HG03095 (cell line): ENCODE measurements around the gene GLYAT.
"Not testable (repeated sequence)": the region's sequence is repeated elsewhere in the genome, so short reads cannot be mapped to it uniquely, and the experiment has no call there.

ENCODE experiments used
- ATAC-seq: cut with Tn5 transposase; IDR thresholded peaks from one replicate; pipeline ENCODE4 v1.9.1; 2021; ENCODE audit warnings: moderate library complexity; ENCODE audit not compliant: unreplicated experiment

Gene GLYAT

DNA sequence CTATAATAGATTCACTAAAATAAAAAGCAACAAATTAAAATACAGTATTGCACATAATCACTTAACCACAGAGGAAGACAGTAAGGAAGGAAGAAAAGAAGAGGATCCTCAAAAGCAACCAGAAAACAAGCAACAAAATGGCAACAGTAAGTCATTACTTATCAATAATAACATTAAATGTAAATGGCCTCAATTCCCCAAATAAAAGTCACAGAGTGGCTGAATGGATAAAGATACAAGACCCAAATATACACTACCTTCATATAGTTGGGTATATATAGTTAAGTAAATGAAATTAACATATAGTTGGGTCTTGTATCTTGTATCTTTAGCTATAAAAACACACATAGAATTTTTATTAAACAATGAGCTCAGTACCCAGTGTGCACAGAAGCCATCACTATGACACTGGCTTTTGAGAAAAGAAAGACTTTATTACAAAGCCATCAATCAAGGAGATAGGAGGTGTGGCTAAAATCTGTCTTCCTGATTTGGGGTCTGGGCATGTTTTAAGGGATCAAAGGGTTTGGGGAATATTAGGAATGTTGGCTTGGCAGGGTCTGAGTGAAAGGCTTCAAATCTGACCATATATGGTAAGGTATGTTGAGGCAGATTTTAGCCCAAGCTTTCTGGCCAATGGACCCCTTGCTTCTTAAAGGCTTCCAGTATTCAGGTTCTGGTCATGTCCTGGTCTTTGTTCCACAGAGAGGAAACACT lies 13.4 kb upstream of the GLYAT start:
- ATAC-seq, result no peak

DNA sequence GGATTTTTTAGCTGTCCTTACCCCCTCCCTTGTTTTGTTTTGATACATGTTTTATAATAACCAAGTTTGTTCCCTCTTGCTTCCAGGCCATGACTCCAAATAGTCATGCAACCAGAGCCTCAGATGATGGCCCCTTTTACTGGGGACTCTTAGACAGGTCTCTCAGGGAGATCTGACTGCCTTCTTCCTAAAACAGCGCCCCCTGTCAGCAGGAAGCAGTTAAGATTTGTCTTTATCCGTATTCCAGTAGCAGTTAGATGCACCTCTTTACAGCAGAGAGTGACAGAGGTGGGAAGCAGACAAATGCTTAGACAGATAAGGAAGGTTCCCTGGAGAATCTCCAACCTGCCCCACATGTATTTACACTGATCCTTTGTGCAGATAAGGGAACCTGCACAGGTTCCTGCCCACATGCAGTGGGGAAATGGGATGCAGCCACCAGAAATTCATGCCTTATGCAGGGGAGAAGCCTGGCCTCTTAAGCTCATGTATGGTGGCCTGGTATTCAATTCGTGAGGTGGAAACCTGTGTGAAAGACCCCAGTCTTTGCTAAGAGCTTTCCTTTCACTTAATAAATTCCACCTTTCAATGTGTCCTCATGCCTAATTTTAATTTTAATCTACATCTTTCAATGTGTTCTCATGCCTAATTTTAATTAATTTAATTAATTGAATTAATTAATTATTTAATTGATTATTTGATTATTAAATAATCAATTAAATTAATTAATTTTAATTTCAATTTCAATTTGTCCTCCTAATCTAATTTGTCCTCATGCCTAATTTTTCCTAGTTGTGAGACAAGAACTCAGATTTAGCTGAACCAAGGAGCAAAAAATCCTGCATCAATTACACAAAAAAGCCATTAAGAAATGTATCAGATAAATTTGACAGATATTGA lies 11.5 kb upstream of the GLYAT start:
- no peak for ATAC-seq

GRCh38 chr11:58742140-58742539 lies 10.4 kb upstream of the GLYAT start:
- ATAC-seq, result no peak

DNA sequence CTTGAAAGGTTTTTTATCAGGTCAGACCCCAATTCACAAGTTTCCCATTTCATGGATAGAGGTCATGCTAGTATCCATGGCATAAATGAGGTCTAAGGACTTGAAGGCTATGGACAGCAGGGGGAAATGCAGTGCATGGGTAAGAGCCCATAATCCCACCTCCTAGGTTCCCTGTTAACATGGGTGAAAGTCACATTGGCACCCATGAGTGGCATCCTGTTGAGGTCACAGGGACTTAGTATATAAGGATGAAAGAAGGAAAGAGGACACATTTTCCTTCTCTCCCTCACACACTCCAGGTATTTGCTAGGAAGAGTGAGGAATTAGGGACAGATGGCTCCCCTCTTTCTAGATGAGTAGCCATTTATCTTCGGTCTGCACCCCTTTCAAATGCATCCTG lies 9.4 kb upstream of the GLYAT start:
- ATAC-seq, result no peak

GRCh38 chr11:58740447-58740846 lies 8.7 kb upstream of the GLYAT start:
- no peak for ATAC-seq

- ATAC-seq, result no peak
These were observed 8.1 kb upstream of the GLYAT start for GRCh38 chr11:58739725-58740430.

- ATAC-seq, result no peak
These were observed 3.1 kb upstream of the GLYAT start for GRCh38 chr11:58734681-58735490.

DNA sequence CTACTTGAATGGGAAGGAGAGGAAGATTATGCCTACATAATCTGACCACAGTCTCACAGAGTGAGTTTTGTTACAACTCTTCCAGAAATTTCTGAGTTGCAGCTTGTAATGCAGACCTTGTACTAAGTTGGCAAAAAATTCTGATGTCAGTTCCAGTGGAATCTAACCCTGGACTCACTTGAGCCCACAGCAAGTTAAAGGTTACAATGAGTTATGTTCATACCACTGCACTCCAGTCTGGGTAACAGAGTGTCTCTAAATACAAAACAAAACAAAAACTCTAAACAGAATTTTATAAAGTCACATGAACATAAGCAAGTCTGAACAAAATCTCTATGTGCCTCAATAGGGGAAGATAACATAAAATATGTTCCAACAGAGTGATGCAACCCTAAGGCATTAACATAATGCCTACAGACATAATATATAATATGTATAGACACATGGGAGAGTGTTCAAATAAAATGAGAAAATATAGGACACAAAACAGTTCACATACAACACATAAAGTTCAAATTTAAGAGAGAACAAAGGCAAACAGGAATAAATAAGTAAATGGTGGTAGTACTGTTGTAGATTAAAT lies 1.1 kb downstream of the GLYAT start:
- ATAC-seq, result no peak

- ATAC-seq, result no peak
These were observed 4.3 kb downstream of the GLYAT start for GRCh38 chr11:58727415-58727797.

- ATAC-seq, result no peak
These were observed 4.9 kb downstream of the GLYAT start for GRCh38 chr11:58726737-58727414.

DNA sequence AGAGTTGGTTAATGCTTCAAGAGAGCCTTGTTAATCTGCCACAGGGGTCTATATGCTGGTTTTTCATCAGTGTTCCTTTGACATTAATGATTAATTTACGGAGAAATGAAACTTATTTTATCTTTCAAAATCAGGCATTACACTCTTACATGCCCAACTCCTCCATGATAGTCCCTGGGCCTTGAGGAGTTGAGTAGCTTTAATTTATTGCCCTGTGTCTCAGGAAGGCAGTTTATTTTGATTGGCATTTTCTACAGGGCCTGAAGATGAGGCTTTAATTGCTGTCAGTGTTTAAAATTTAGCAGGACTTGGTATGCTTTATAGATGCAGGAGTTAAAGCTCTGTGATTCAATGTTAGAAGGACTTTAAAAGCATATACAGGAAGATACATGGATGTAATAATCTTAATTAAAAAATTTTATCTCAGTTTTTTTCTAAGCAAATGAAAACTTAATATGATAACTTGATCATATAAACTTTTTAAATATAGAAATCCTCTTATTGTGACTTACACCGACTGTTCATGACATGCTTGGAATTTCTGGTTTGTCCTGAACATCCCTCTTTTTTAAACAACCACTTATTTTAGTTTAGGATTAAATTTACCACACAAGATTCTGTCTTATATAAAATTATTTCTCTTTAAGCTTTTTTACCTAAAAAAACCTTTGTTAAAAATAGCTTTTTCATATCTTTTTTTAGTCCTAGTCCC lies 12.2 kb downstream of the GLYAT start:
- ATAC-seq, result no peak

DNA sequence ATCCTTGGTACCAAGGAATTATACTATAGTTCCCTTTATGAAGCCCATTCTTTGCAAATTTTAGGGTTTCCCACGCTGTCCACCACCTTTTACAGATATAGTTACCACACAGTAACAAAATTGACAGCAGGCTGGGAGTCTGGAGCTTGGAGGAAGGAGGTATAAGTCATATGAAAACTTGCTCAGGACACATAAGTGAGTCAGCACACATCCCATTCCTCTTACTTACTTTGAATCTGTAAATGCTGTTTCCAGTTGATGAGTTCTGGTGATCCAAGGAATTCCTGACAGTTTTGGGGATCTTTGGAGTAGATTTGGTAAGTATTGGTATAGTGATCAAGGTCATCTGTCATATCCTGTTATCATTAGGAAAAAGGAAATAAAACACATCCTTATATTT lies 19.2 kb downstream of the GLYAT start:
- ATAC-seq, result no peak

DNA sequence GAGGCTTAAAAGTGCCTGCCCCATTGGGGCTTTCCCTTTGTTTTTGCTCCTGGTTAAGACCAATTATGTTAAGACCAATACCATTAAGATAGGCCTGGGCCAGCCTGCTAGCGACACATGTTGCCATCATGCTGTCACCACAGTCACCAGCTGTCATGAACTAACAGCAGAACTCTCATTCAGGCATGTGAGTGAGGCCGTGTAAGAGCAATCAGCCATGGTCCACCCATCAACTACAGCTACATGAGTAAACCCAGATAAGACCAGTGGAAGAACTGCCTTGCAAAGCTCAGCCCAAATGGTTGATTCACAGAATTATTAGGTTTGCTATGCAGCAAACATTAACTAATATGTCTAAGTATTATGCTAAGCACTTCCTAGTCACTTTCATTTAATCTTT lies 19.9 kb downstream of the GLYAT start:
- no peak for ATAC-seq

DNA sequence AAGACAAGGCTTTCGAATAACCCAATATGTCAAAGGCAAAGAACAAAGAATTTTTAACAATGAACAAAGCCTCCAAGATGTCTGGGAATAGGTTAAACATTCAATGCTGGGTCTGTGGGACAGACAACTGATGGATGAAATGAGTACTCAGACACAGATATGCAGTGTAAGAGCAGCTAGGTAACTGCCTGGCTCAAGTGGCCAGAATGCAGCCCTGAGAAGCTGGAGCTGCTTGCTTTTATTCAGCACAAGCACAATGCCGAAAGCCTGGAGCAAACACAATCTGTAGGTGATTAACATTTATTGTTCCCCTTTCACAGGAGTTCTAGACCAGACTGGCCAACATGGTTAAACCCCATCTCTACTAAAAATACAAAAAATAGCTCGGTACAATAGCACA lies 24.0 kb downstream of the GLYAT start:
- no peak for ATAC-seq

GRCh38 chr11:58696825-58697224 lies 34.9 kb downstream of the GLYAT start:
- ATAC-seq, result not testable (repeated sequence)

- no peak for ATAC-seq
These were observed 38.7 kb downstream of the GLYAT start for GRCh38 chr11:58693026-58693425.

DNA sequence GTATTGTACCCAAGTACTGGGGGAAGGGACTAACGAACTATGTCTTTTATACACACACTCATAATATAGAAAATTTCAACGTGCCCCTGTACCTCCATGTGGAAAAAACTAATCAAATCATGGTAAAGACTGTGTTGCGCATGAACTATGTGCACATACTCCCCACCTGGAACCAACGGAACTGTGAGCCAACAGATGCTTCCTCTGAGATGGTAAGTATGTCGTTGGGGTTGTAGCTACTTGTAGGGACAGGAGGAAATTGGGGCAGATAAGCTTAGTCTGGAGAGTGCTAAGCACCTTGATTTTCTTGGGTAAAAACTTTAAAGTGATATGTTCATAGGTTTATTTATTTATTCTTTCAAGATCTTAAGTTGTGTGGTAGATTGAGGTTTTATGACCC lies 40.1 kb downstream of the GLYAT start:
- no peak for ATAC-seq

DNA sequence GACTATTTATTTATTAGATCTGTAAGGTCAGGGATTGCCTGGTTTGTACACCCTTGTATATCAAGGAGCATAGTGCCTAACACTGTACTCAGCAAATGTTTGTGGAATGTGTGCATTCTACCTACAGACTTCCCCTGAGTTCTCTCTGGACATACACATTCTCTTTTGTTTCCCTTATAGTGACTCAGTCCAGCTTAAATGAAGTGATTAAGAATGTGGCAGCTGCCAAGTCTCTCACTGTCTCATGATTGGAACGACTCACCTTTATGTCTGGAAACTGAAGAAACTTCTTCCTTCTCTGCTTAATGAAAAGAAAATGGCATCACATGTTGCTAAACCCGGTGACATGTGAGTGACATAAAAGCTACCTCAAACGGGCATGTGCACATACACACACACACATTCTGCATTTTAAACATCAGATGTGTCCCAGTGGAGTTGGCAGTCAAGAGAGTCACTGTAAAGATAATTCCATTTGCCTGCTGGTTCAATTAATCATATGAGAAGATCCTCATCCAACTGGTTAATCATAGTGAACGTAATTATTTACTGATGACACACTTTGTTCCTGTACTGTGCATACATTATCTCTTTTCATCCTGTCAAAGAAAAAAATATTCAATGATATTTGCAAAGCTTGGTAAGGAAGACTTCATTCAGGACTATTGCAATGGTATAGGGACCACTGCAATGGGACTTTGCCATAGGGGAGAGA lies 42.8 kb downstream of the GLYAT start:
- ATAC-seq, result no peak
